H1 (cell line): ENCODE measurements around the gene ZNF407. TPM values are rescaled to one million over a fixed set of nuclear protein-coding genes. Genes with fewer than 3 reads are reported as not detected.

Source experiments
- CTCF ChIA-PET: fragments of 300-600 bp; sonication (Branson Sonifier 250); formaldehyde crosslinking; loops from one replicate; lab custom pipeline; 2021; ENCODE audit not compliant: partially characterized antibody; lab: Charles Lee
- POLR2A ChIA-PET: fragments of 300-600 bp; sonication (Branson Sonifier 250); formaldehyde crosslinking; loops from one replicate; lab custom pipeline; 2021; ENCODE audit warnings: inconsistent platforms; ENCODE audit not compliant: partially characterized antibody; lab: Charles Lee
- DNase-seq, 2 experiments: peaks; one replicate each; pipeline versions ENCODE4 v3.0.0 to v3.0.0-alpha.2; 2010 to 2022; ENCODE audit warnings: low spot score in 2 of 2, low read depth in 1 of 2, mixed read lengths in 1 of 2
- FAIRE-seq: peaks from 2 replicates; lab custom pipeline; 2011; peaks lifted over from hg19 to GRCh38; lab: Jason Lieb, UNC
- H2AFZ ChIP-seq: 2 replicates; pipeline ENCODE4 v1.8.1; 2012; ENCODE audit warnings: low read length, inconsistent platforms
- H2AK5ac ChIP-seq: 2 replicates; pipeline ENCODE4 v1.6.1; 2013; ENCODE audit warnings: low read depth, low read length
- H2BK120ac ChIP-seq: replicated peaks from 2 replicates; pipeline ENCODE3; 2013; ENCODE audit warnings: low read depth, low read length, inconsistent platforms
- H2BK12ac ChIP-seq: 2 replicates; pipeline ENCODE4 v1.6.1; 2013; ENCODE audit warnings: low read depth, low read length
- H2BK15ac ChIP-seq: 2 replicates; pipeline ENCODE4 v1.6.1; 2013; ENCODE audit warnings: low read length
- H2BK20ac ChIP-seq: 2 replicates; pipeline ENCODE4 v1.6.1; 2013; ENCODE audit warnings: low read length
- H2BK5ac ChIP-seq: 2 replicates; pipeline ENCODE4 v1.6.1; 2013; ENCODE audit warnings: low read depth, low read length
- H3K14ac ChIP-seq: 2 replicates; pipeline ENCODE4 v1.6.1; 2013; ENCODE audit warnings: inconsistent platforms; ENCODE audit not compliant: insufficient read length
- H3K18ac ChIP-seq: 2 replicates; pipeline ENCODE4 v1.6.1; 2013; ENCODE audit warnings: low read length; ENCODE audit errors: extremely low read depth
- H3K23ac ChIP-seq: 2 replicates; pipeline ENCODE4 v1.6.1; 2013; ENCODE audit warnings: inconsistent platforms; ENCODE audit not compliant: insufficient read length
- H3K23me2 ChIP-seq: 2 replicates; pipeline ENCODE4 v1.6.1; 2013; ENCODE audit warnings: low read depth, low read length
- H3K27ac ChIP-seq: 2 replicates; pipeline ENCODE4 v1.6.1; 2011; ENCODE audit warnings: low read depth, low read length, inconsistent platforms
- H3K27me3 ChIP-seq, 4 experiments: replicated peaks in 1 of 4; 1 replicate in 1 of 4; 2 replicates in 3 of 4; pipeline versions ENCODE4 v1.6.1 to v1.8.1; 2011 to 2013; ENCODE audit warnings: low read length in 3 of 4, mild to moderate bottlenecking in 3 of 4, inconsistent platforms in 2 of 4, mixed read lengths in 2 of 4, moderate library complexity in 1 of 4; ENCODE audit not compliant: control insufficient read depth in 3 of 4, insufficient read depth in 3 of 4; ENCODE audit errors: extremely low read depth in 1 of 4
- H3K36me3 ChIP-seq, 4 experiments: 2 replicates each; pipeline versions ENCODE4 v1.6.1 to v1.8.1; 2011 to 2013; ENCODE audit warnings: mild to moderate bottlenecking in 4 of 4, low read length in 3 of 4, moderate library complexity in 2 of 4, control low read depth in 1 of 4, inconsistent platforms in 1 of 4; ENCODE audit not compliant: insufficient read depth in 4 of 4, control insufficient read depth in 2 of 4
- H3K4ac ChIP-seq: replicated peaks from 2 replicates; pipeline ENCODE3; 2013; ENCODE audit warnings: low read length, low read depth, mixed read lengths, inconsistent platforms; ENCODE audit not compliant: insufficient read length
- H3K4me1 ChIP-seq, 4 experiments: replicated peaks in 1 of 4; 1 replicate in 1 of 4; 2 replicates in 3 of 4; pipeline versions ENCODE4 v1.6.1 to v1.8.1; 2011 to 2013; ENCODE audit warnings: low read length in 3 of 4, inconsistent platforms in 2 of 4, mixed read lengths in 1 of 4; ENCODE audit not compliant: insufficient read depth in 4 of 4, control insufficient read depth in 3 of 4
- H3K4me2 ChIP-seq, 2 experiments: 2 replicates each; pipeline versions ENCODE4 v1.6.1 to v1.8.1; 2011 to 2013; ENCODE audit warnings: low read depth in 2 of 2, low read length in 2 of 2, control low read depth in 1 of 2, inconsistent platforms in 1 of 2, mild to moderate bottlenecking in 1 of 2; ENCODE audit not compliant: insufficient read depth in 1 of 2
- H3K4me3 ChIP-seq, 4 experiments: fragments of 200-600, 300-600 bp in 1 of 4; sonication (generic), shearing (Covaris generic), sonication (Bioruptor Twin) in 1 of 4; 2 replicates each; pipeline versions ENCODE4 v1.5.1 to v1.8.1; 2011 to 2016; ENCODE audit warnings: low read length in 4 of 4, low read depth in 3 of 4, control low read depth in 2 of 4, inconsistent platforms in 2 of 4, mild to moderate bottlenecking in 2 of 4, mixed read lengths in 1 of 4, moderate library complexity in 1 of 4; ENCODE audit not compliant: insufficient read depth in 2 of 4; ENCODE audit errors: extremely low read depth in 1 of 4
- H3K56ac ChIP-seq: replicated peaks from 2 replicates; pipeline ENCODE3; 2013; ENCODE audit warnings: low read depth, mild to moderate bottlenecking, mixed read lengths, low read length, inconsistent platforms; ENCODE audit not compliant: insufficient read length
- H3K79me1 ChIP-seq: 2 replicates; pipeline ENCODE4 v1.6.1; 2013; ENCODE audit warnings: low read depth, low read length, control low read depth
- H3K79me2 ChIP-seq, 2 experiments: 2 replicates each; pipeline versions ENCODE4 v1.6.1 to v1.8.1; 2012 to 2013; ENCODE audit warnings: low read length in 2 of 2, mild to moderate bottlenecking in 2 of 2, inconsistent platforms in 1 of 2; ENCODE audit not compliant: insufficient read depth in 2 of 2, control insufficient read depth in 1 of 2
- H3K9ac ChIP-seq, 4 experiments: replicated peaks in 1 of 4; 1 replicate in 1 of 4; 2 replicates in 3 of 4; pipeline versions ENCODE4 v1.6.1 to v1.8.1; 2011 to 2013; ENCODE audit warnings: low read depth in 3 of 4, low read length in 3 of 4, control low read depth in 2 of 4, mild to moderate bottlenecking in 2 of 4, moderate library complexity in 2 of 4, inconsistent platforms in 1 of 4; ENCODE audit errors: extremely low read depth in 1 of 4
- H3K9me3 ChIP-seq, 2 experiments: 2 replicates each; pipeline versions ENCODE4 v1.6.1 to v1.8.1; 2012 to 2013; ENCODE audit warnings: mild to moderate bottlenecking in 2 of 2, moderate library complexity in 2 of 2, control low read depth in 1 of 2, inconsistent platforms in 1 of 2, low read depth in 1 of 2, low read length in 1 of 2, mixed read lengths in 1 of 2; ENCODE audit not compliant: insufficient read depth in 2 of 2
- H4K20me1 ChIP-seq, 2 experiments: replicated peaks in 1 of 2; 2 replicates each; pipeline versions ENCODE3 to v1.8.1; 2011 to 2013; ENCODE audit warnings: inconsistent platforms in 2 of 2, low read length in 2 of 2, mild to moderate bottlenecking in 1 of 2; ENCODE audit not compliant: insufficient read depth in 2 of 2, control insufficient read depth in 1 of 2
- H4K5ac ChIP-seq: 2 replicates; pipeline ENCODE4 v1.6.1; 2013; ENCODE audit warnings: low read length, low read depth, mixed read lengths, inconsistent platforms; ENCODE audit not compliant: insufficient read length
- H4K8ac ChIP-seq: 2 replicates; pipeline ENCODE4 v1.8.0; 2013; ENCODE audit warnings: mild to moderate bottlenecking, moderate library complexity, low read length, inconsistent platforms; ENCODE audit not compliant: insufficient read depth; ENCODE audit errors: extremely low read depth
- H4K91ac ChIP-seq: replicated peaks from 2 replicates; pipeline ENCODE3; 2013; ENCODE audit warnings: low read length, mixed read lengths, inconsistent platforms; ENCODE audit not compliant: insufficient read length
- CHD1 ChIP-seq: IDR thresholded peaks from 2 replicates; pipeline ENCODE4 v1.6.1; 2012; ENCODE audit warnings: low read depth, low read length, improper control_type of control experiment
- RNF2 ChIP-seq: fragments of 200-900, 300-1000 bp; sonication (generic); IDR thresholded peaks from 2 replicates; pipeline ENCODE4 v1.7.1; 2016; ENCODE audit warnings: borderline replicate concordance, low read depth, mild to moderate bottlenecking, antibody characterized with exemption, low read length; ENCODE audit not compliant: poor library complexity, severe bottlenecking; ENCODE audit errors: missing control alignments
- SIRT6 ChIP-seq: IDR thresholded peaks from one replicate; pipeline ENCODE4 v1.7.1; 2012; ENCODE audit warnings: low read length, inconsistent platforms
- SP2 ChIP-seq: IDR thresholded peaks from 2 replicates; pipeline ENCODE4 v1.6.1; 2012; ENCODE audit warnings: mild to moderate bottlenecking, low read length, inconsistent platforms
- YY1 ChIP-seq: IDR thresholded peaks from 2 replicates; pipeline ENCODE4 v1.6.1; 2011; ENCODE audit warnings: low read depth, mild to moderate bottlenecking, low read length
- ZNF274 ChIP-seq: IDR thresholded peaks from 2 replicates; pipeline ENCODE4 v1.7.0; 2012; ENCODE audit warnings: low read length, borderline replicate concordance; ENCODE audit errors: extremely low read depth
- WGBS, 2 experiments: shearing (Covaris generic) in 1 of 2; methylation state at CpG; one replicate each; pipeline versions ENCODE4 v1.1.6 to v1.1.7; 2013 to 2015; ENCODE audit warnings: low lambda C conversion rate in 2 of 2, mixed read lengths in 2 of 2, inconsistent platforms in 1 of 2, low coverage in 1 of 2, missing lambda C conversion rate in 1 of 2; ENCODE audit not compliant: insufficient replicate concordance in 2 of 2, insufficient coverage in 1 of 2, insufficient read length in 1 of 2; ENCODE audit errors: extremely low coverage in 1 of 2, missing lambda C conversion rate in 1 of 2; 5-methylcytosine and 5-hydroxymethylcytosine counted together
- polyA plus RNA-seq, 7 experiments: library from polyadenylated mRNA; depleted of rRNA in 3 of 7; stranded (reverse) in 5 of 7; unstranded in 2 of 7; fragments of >200 nt in 5 of 7; fragments of 200-250 nt in 2 of 7; gene quantifications; 1 replicate in 5 of 7; 2 replicates in 1 of 7; 4 replicates in 1 of 7; pipeline versions ENCODE4 v1.2.1 to v1.2.3, GENCODE V29; 2011 to 2013; ENCODE audit warnings: missing spikeins in 2 of 7, mixed read lengths in 2 of 7
- total RNA-seq: library from RNA; stranded (reverse); fragmentation: NEBNext Ultra II Directional; extraction: Animal tissue kit (Norgen Biotek cat#: 25700); gene quantifications from 2 replicates; pipeline ENCODE4 v1.2.1, GENCODE V29; 2021

ZNF407 gene
- total and polyA plus RNA-seq, 2 of the 8 experiments (the other 6 are each of a cell fraction or from before 2014, with no cell fraction given): 1.5 to 6.8 TPM

GRCh38 chr18:74562775-74563174 is 34.9 kb upstream of the ZNF407 start:
- 90% methylated on average over 4 of the region's 4 CpGs; no CpG with 5 or more reads in 1 of the 2 experiments for whole genome bisulfite sequencing, 2 experiments
- no peak overlapping the region for H3K27ac ChIP-seq
- H3K14ac ChIP-seq: no peak overlapping the region
- CTCF ChIA-PET: interaction anchor here (0.9 to 1.2 kb wide), 2 partner anchors 9 to 10 kb away, joined by 5 read pairs; no protein-coding TSS in a partner anchor
- no peak overlapping the region for H3K23ac ChIP-seq
- H2BK12ac ChIP-seq: no peak overlapping the region
- no peak for FAIRE-seq
- H2BK15ac ChIP-seq: no peak overlapping the region
- POLR2A ChIA-PET: no interaction called here
- no peak overlapping the region for H3K18ac ChIP-seq
- no peak overlapping the region for H3K4me2 ChIP-seq
- H3K79me1 ChIP-seq: no peaks in the 10 kb centered on the region
- H4K8ac ChIP-seq: no peak overlapping the region
- H2AFZ ChIP-seq: no peak overlapping the region
- TF ChIP-seq SIRT6 (no peak), YY1 (no peak), ZNF274 (no peak), CHD1 (no peak), RNF2 (no peak), SP2 (no peak)
- no peak overlapping the region for H4K91ac ChIP-seq
- H3K36me3 ChIP-seq: no peaks in the 10 kb centered on the region
- no peaks in the 10 kb centered on the region for H3K79me2 ChIP-seq
- H3K27me3 ChIP-seq: no peaks in the 10 kb centered on the region
- H4K5ac ChIP-seq: no peak overlapping the region
- no peak overlapping the region for H3K4me3 ChIP-seq
- no peak overlapping the region for H2BK20ac ChIP-seq
- peaks cover 10 to 18% of the 10 kb centered on the region in 2 experiments for H3K9me3 ChIP-seq
- H3K9ac ChIP-seq: no peak overlapping the region
- H3K4me1 ChIP-seq: no peaks in the 10 kb centered on the region
- no peak overlapping the region for H2BK120ac ChIP-seq
- H3K23me2 ChIP-seq: no peaks in the 10 kb centered on the region
- no peaks in the 10 kb centered on the region for H4K20me1 ChIP-seq
- no peak for DNase-seq
- H3K56ac ChIP-seq: no peak overlapping the region
- no peak overlapping the region for H2AK5ac ChIP-seq
- no peak overlapping the region for H3K4ac ChIP-seq
- no peak overlapping the region for H2BK5ac ChIP-seq
